ENCODE measurements around the gene NEDD4L.

DNA sequence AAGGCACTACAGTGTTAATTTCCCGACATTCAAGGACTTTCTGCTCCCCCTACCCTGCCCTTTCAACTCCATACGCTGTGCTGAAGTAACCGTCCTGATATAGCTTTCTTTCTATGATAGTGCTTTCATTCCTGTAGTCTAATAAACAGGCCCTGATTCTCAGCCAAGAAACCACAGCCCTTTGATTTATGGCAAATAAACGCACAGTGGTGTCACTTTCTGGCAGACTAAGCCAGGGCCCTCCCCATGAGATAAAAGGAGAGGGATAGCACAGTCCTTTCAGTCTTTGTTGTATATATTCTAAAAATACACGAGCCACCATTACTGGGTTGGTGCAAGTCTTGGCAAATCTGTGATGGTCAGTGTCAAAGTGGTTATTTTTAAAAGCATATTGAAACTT is 293.7 kb downstream of the NEDD4L start:
- no peak for TF ChIP-seq CTCF (conservative IDR thresholded peaks at IDR 0.05; ENCODE audit: low read depth in 2 of 2)
- TF ChIP-seq, protein P1, sequence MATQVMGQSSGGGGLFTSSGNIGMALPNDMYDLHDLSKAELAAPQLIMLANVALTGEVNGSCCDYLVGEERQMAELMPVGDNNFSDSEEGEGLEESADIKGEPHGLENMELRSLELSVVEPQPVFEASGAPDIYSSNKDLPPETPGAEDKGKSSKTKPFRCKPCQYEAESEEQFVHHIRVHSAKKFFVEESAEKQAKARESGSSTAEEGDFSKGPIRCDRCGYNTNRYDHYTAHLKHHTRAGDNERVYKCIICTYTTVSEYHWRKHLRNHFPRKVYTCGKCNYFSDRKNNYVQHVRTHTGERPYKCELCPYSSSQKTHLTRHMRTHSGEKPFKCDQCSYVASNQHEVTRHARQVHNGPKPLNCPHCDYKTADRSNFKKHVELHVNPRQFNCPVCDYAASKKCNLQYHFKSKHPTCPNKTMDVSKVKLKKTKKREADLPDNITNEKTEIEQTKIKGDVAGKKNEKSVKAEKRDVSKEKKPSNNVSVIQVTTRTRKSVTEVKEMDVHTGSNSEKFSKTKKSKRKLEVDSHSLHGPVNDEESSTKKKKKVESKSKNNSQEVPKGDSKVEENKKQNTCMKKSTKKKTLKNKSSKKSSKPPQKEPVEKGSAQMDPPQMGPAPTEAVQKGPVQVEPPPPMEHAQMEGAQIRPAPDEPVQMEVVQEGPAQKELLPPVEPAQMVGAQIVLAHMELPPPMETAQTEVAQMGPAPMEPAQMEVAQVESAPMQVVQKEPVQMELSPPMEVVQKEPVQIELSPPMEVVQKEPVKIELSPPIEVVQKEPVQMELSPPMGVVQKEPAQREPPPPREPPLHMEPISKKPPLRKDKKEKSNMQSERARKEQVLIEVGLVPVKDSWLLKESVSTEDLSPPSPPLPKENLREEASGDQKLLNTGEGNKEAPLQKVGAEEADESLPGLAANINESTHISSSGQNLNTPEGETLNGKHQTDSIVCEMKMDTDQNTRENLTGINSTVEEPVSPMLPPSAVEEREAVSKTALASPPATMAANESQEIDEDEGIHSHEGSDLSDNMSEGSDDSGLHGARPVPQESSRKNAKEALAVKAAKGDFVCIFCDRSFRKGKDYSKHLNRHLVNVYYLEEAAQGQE (IDR thresholded peaks at IDR 0.05; ENCODE audit: unreplicated experiment): no peak
- TF ChIP-seq EZH2 (IDR thresholded peaks at IDR 0.05; ENCODE audit: low read depth, unreplicated experiment): no peak
